ENCODE data around the gene FZD10. TPM values are rescaled to one million over a fixed set of nuclear protein-coding genes. Genes with fewer than 3 reads are reported as not detected.

The FZD10 gene
- total RNA-seq, 1 donor from 2014 or later = not detected

- no peaks in the 10 kb centered on the region for H3K4me1 Mint-ChIP-seq (ENCODE audit: unreplicated experiment)
- H3K27ac Mint-ChIP-seq (ENCODE audit: unreplicated experiment) = no peak overlapping the region
- H3K4me3 Mint-ChIP-seq (ENCODE audit: unreplicated experiment) = no peak overlapping the region
- peaks cover 9% of the 10 kb centered on the region for H3K27me3 Mint-ChIP-seq (ENCODE audit: unreplicated experiment)
- no peak for DNase-seq (ENCODE audit: extremely low spot score, unreplicated experiment)
- H3K9me3 Mint-ChIP-seq (ENCODE audit: unreplicated experiment) = no peaks in the 10 kb centered on the region
- H3K36me3 Mint-ChIP-seq (ENCODE audit: unreplicated experiment) = no peaks in the 10 kb centered on the region
- no peak for TF ChIP-seq CTCF (IDR thresholded peaks at IDR 0.05)
Observed at GRCh38 chr12:130154276-130155070, 7.8 kb upstream of the FZD10 start.

- Mint-ChIP-seq H3K4me1 (ENCODE audit: unreplicated experiment) (no peaks in the 10 kb centered on the region), H3K9me3 (ENCODE audit: unreplicated experiment) (no peaks in the 10 kb centered on the region), H3K36me3 (ENCODE audit: unreplicated experiment) (no peaks in the 10 kb centered on the region), H3K4me3 (ENCODE audit: unreplicated experiment) (no peak overlapping the region), H3K27me3 (ENCODE audit: unreplicated experiment) (peaks cover 9% of the 10 kb centered on the region), H3K27ac (ENCODE audit: unreplicated experiment) (no peak overlapping the region)
- TF ChIP-seq CTCF (IDR thresholded peaks at IDR 0.05) = no peak
- no peak for DNase-seq (ENCODE audit: extremely low spot score, unreplicated experiment)
Observed at GRCh38 chr12:130155416-130156073, 6.7 kb upstream of the FZD10 start.

DNA sequence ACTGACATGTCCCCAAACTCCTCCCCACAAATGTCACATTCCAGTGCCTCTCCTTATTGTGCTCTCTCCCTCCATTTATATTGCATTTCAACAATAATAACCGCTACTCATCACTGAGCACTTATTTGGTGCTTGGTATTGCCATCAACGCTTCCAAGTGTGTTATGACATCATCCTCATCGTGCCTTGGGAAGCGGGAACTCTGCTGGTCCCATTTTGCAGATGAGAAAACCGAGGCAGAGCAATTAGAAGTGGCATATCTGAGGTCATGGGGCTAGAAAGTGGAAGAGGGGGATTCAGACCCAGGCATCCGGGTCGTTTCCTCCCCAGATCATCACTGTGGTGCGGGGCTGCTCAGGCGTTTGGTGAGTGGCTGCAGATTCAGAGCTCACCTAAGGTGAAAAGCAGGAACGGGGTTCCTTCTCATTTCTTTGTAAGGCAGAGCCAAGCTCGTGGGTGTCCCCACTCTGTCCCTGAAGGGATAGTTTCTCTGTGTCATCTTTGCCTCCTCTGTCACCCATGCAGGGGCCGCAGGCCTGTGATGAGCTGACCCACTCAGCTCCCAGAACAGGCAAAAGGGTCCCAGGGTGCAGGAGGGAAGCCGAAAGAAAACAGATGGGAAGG lies 5.5 kb upstream of the FZD10 start:
- TF ChIP-seq CTCF (IDR thresholded peaks at IDR 0.05) = no peak
- peaks cover 9% of the 10 kb centered on the region for H3K27me3 Mint-ChIP-seq (ENCODE audit: unreplicated experiment)
- no peaks in the 10 kb centered on the region for H3K36me3 Mint-ChIP-seq (ENCODE audit: unreplicated experiment)
- no peak overlapping the region for H3K27ac Mint-ChIP-seq (ENCODE audit: unreplicated experiment)
- peaks cover 2% of the 10 kb centered on the region for H3K4me1 Mint-ChIP-seq (ENCODE audit: unreplicated experiment)
- no peaks in the 10 kb centered on the region for H3K9me3 Mint-ChIP-seq (ENCODE audit: unreplicated experiment)
- no peak overlapping the region for H3K4me3 Mint-ChIP-seq (ENCODE audit: unreplicated experiment)
- DNase-seq (ENCODE audit: extremely low spot score, unreplicated experiment) = no peak

GRCh38 chr12:130157998-130158753 lies 4.1 kb upstream of the FZD10 start:
- no peak for DNase-seq (ENCODE audit: extremely low spot score, unreplicated experiment)
- Mint-ChIP-seq H3K4me3 (ENCODE audit: unreplicated experiment) (no peak overlapping the region), H3K27me3 (ENCODE audit: unreplicated experiment) (peaks cover 12% of the 10 kb centered on the region), H3K9me3 (ENCODE audit: unreplicated experiment) (no peaks in the 10 kb centered on the region), H3K27ac (ENCODE audit: unreplicated experiment) (no peak overlapping the region), H3K36me3 (ENCODE audit: unreplicated experiment) (no peaks in the 10 kb centered on the region), H3K4me1 (ENCODE audit: unreplicated experiment) (peaks cover 3% of the 10 kb centered on the region)
- no peak for TF ChIP-seq CTCF (IDR thresholded peaks at IDR 0.05)
